HepG2 (cell line): ENCODE data around the gene STEAP1B. TPM values are rescaled to one million over a fixed set of nuclear protein-coding genes. Genes with fewer than 3 reads are reported as not detected.

Experiments used
- ARID4A ChIP-seq: sonication (generic); formaldehyde crosslinking; IDR thresholded peaks from 2 replicates; pipeline ENCODE4 v1.5.0; 2020; ENCODE audit warnings: mild to moderate bottlenecking, missing genetic modification reagents, borderline replicate concordance
- ELF3 ChIP-seq: IDR thresholded peaks from 2 replicates; pipeline ENCODE4 v1.6.1; 2016; ENCODE audit warnings: missing genetic modification reagents, missing compliant biosample characterization
- HDAC6 ChIP-seq: fragments of 200-600 bp; sonication (generic); IDR thresholded peaks from 2 replicates; pipeline ENCODE4 v1.7.0; 2017; ENCODE audit warnings: mild to moderate bottlenecking, antibody characterized with exemption, low read length, low read depth
- HNRNPL ChIP-seq: fragments of 200-400 bp; formaldehyde crosslinking; IDR thresholded peaks from 2 replicates; pipeline ENCODE4 v1.6.1; 2017; ENCODE audit warnings: mild to moderate bottlenecking, low read depth, low read length
- HNRNPLL ChIP-seq: fragments of 200-400 bp; formaldehyde crosslinking; IDR thresholded peaks from 2 replicates; pipeline ENCODE4 v1.6.1; 2017; ENCODE audit warnings: mild to moderate bottlenecking, low read depth, low read length; ENCODE audit not compliant: poor library complexity, severe bottlenecking
- HNRNPUL1 ChIP-seq: fragments of 200-400 bp; formaldehyde crosslinking; IDR thresholded peaks from 2 replicates; pipeline ENCODE4 v1.6.1; 2017; ENCODE audit warnings: low read depth, mild to moderate bottlenecking, low read length, moderate library complexity
- IKZF4 ChIP-seq: sonication (generic); formaldehyde crosslinking; IDR thresholded peaks from 2 replicates; pipeline ENCODE4 v1.5.1; 2020; ENCODE audit warnings: borderline replicate concordance, mild to moderate bottlenecking, low read depth, missing genetic modification reagents; ENCODE audit errors: not compliant biosample characterization
- NFATC3 ChIP-seq: sonication (generic); formaldehyde crosslinking; IDR thresholded peaks from 2 replicates; pipeline ENCODE4 v1.5.1; 2020; ENCODE audit warnings: mild to moderate bottlenecking, missing genetic modification reagents
- NFIB ChIP-seq: sonication (generic); formaldehyde crosslinking; IDR thresholded peaks from 2 replicates; pipeline ENCODE4 v1.9.0; 2021; ENCODE audit warnings: missing genetic modification reagents, mild to moderate bottlenecking, borderline replicate concordance
- NR1H2 ChIP-seq: sonication (generic); formaldehyde crosslinking; IDR thresholded peaks from 2 replicates; pipeline ENCODE4 v1.8.1; 2022; ENCODE audit warnings: low read depth, missing genetic modification reagents, borderline replicate concordance
- SRSF4 ChIP-seq: fragments of 200-400 bp; formaldehyde crosslinking; IDR thresholded peaks from one replicate; pipeline ENCODE4 v1.6.1; 2018; ENCODE audit warnings: mild to moderate bottlenecking, low read depth, low read length, moderate library complexity; ENCODE audit not compliant: poor library complexity, severe bottlenecking
- TBL1XR1 ChIP-seq: fragments of 150-350 bp; IDR thresholded peaks from 2 replicates; pipeline ENCODE4 v1.6.1; 2014; ENCODE audit warnings: borderline replicate concordance, low read length; ENCODE audit not compliant: partially characterized antibody
- THAP7 ChIP-seq: sonication (generic); formaldehyde crosslinking; IDR thresholded peaks from 2 replicates; pipeline ENCODE4 v1.8.1; 2023; ENCODE audit warnings: mild to moderate bottlenecking, missing genetic modification reagents
- ZC3H4 ChIP-seq: sonication (generic); formaldehyde crosslinking; IDR thresholded peaks from 2 replicates; pipeline ENCODE4 v1.4.0; 2020; ENCODE audit warnings: missing genetic modification reagents, borderline replicate concordance
- ZNF274 ChIP-seq: sonication (generic); formaldehyde crosslinking; IDR thresholded peaks from 2 replicates; pipeline ENCODE4 v1.5.1; 2020; ENCODE audit warnings: mild to moderate bottlenecking, missing genetic modification reagents
- ZNF333 ChIP-seq: sonication (generic); formaldehyde crosslinking; IDR thresholded peaks from 2 replicates; pipeline ENCODE4 v1.4.0; 2020; ENCODE audit warnings: mild to moderate bottlenecking, missing genetic modification reagents, borderline replicate concordance
- ZNF563 ChIP-seq: sonication (generic); formaldehyde crosslinking; IDR thresholded peaks from 2 replicates; pipeline ENCODE4 v1.8.0; 2022; ENCODE audit warnings: mild to moderate bottlenecking, moderate library complexity, missing genetic modification reagents
- ZNF576 ChIP-seq: sonication (generic); formaldehyde crosslinking; IDR thresholded peaks from 2 replicates; pipeline ENCODE4 v1.4.0; 2020; ENCODE audit warnings: mild to moderate bottlenecking, missing genetic modification reagents
- ZNF777 ChIP-seq: sonication (generic); formaldehyde crosslinking; IDR thresholded peaks from 2 replicates; pipeline ENCODE4 v1.4.0; 2020; ENCODE audit warnings: missing genetic modification reagents
- ZNF792 ChIP-seq: IDR thresholded peaks from 2 replicates; pipeline ENCODE4 v1.6.1; 2016
- ZZZ3 ChIP-seq: sonication (generic); formaldehyde crosslinking; IDR thresholded peaks from 2 replicates; pipeline ENCODE4 v1.4.0; 2020; ENCODE audit warnings: missing genetic modification reagents, mild to moderate bottlenecking, borderline replicate concordance
- polyA plus RNA-seq, 8 experiments: library from polyadenylated mRNA; depleted of rRNA in 3 of 8; stranded (reverse) in 7 of 8; unstranded in 1 of 8; fragments of >200 nt; fragmentation: Illumina TruSeq in 4 of 8; extraction: Trizol in 4 of 8; gene quantifications; 2 replicates each; pipeline versions ENCODE4 v1.2.1 to v1.2.3, GENCODE V29; 2011 to 2016; ENCODE audit warnings: low read depth in 4 of 8, missing spikeins in 1 of 8, mixed read lengths in 1 of 8; ENCODE audit not compliant: insufficient read depth in 1 of 8
- total RNA-seq, 5 experiments: library from RNA; depleted of rRNA; stranded (reverse); fragments of >200 nt; fragmentation: Illumina TruSeq; extraction: Trizol; gene quantifications; 2 replicates each; pipeline ENCODE4 v1.2.3, GENCODE V29; 2016; ENCODE audit warnings: low read depth in 1 of 5
- TF ChIP-seq, protein P1 (sequence below): sonication (generic); formaldehyde crosslinking; IDR thresholded peaks from 2 replicates; pipeline ENCODE4 v1.5.0; 2020; ENCODE audit warnings: mild to moderate bottlenecking, missing genetic modification reagents

STEAP1B gene
- total and polyA plus RNA-seq, 2 of the 13 experiments (the other 11 are each of a cell fraction or from before 2014, with no cell fraction given), result not detected

GRCh38 chr7:22442187-22442881 lies 57.7 kb downstream of the STEAP1B start (continued):
- TF ChIP-seq, protein P1, sequence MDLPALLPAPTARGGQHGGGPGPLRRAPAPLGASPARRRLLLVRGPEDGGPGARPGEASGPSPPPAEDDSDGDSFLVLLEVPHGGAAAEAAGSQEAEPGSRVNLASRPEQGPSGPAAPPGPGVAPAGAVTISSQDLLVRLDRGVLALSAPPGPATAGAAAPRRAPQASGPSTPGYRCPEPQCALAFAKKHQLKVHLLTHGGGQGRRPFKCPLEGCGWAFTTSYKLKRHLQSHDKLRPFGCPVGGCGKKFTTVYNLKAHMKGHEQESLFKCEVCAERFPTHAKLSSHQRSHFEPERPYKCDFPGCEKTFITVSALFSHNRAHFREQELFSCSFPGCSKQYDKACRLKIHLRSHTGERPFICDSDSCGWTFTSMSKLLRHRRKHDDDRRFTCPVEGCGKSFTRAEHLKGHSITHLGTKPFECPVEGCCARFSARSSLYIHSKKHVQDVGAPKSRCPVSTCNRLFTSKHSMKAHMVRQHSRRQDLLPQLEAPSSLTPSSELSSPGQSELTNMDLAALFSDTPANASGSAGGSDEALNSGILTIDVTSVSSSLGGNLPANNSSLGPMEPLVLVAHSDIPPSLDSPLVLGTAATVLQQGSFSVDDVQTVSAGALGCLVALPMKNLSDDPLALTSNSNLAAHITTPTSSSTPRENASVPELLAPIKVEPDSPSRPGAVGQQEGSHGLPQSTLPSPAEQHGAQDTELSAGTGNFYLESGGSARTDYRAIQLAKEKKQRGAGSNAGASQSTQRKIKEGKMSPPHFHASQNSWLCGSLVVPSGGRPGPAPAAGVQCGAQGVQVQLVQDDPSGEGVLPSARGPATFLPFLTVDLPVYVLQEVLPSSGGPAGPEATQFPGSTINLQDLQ (CRISPR knock-in tag), result no peak
- TF ChIP-seq NR1H2 (no peak; the same call in 1 of the 2 replicates), ZNF792 (CRISPR knock-in tag) (peak; percentile 95), ZNF563 (no peak; the same call in 1 of the 2 replicates), ZZZ3 (CRISPR knock-in tag) (0 out of 2 replicates have a peak, but pooled peaks have one; percentile 42), ZNF333 (CRISPR knock-in tag) (no peak), TBL1XR1 (peak; percentile 59), THAP7 (CRISPR knock-in tag) (no peak), ZNF777 (CRISPR knock-in tag) (no peak), ZNF274 (CRISPR knock-in tag) (peak; percentile 31; the same call in 1 of the 2 replicates), HNRNPUL1 (no peak), SRSF4 (no peak), HNRNPL (no peak), HDAC6 (no peak), ZC3H4 (CRISPR knock-in tag) (no peak), ZNF576 (CRISPR knock-in tag) (no peak), NFATC3 (CRISPR knock-in tag) (peak; percentile 78; the same call in 1 of the 2 replicates), NFIB (CRISPR knock-in tag) (no peak), ELF3 (CRISPR knock-in tag) (peak; percentile 99), IKZF4 (CRISPR knock-in tag) (no peak), HNRNPLL (no peak), ARID4A (CRISPR knock-in tag) (peak; percentile 77; the same call in 1 of the 2 replicates)
